Keratinocyte (primary cell): ENCODE results near the gene UBA52. TPM values are rescaled to one million over a fixed set of nuclear protein-coding genes. Genes with fewer than 3 reads are reported as not detected.
"Not testable (repeated sequence)": the region's sequence is repeated elsewhere in the genome, so short reads cannot be mapped to it uniquely, and the experiment has no call there.

Source experiments
- DNase-seq: peaks from one replicate; pipeline ENCODE4 v3.0.0-alpha.2; 2011; ENCODE audit warnings: low read depth, missing footprints, low spot score
- FAIRE-seq: peaks from 2 replicates; lab custom pipeline; 2011; peaks lifted over from hg19 to GRCh38; lab: Jason Lieb, UNC
- H2AFZ ChIP-seq: 2 replicates; pipeline ENCODE4 v1.6.0; 2012; ENCODE audit warnings: low read length, control low read depth, inconsistent platforms; ENCODE audit not compliant: control insufficient read depth
- H3K27ac ChIP-seq: 2 replicates; pipeline ENCODE4 v1.5.1; 2011; ENCODE audit warnings: low read length; ENCODE audit not compliant: control insufficient read depth, insufficient read depth
- H3K27me3 ChIP-seq: 3 replicates; pipeline ENCODE4 v1.6.0; 2011; ENCODE audit warnings: low read length; ENCODE audit not compliant: control insufficient read depth, insufficient read depth; ENCODE audit errors: extremely low read depth
- H3K36me3 ChIP-seq, 2 experiments: 2 replicates in 1 of 2; 3 replicates in 1 of 2; pipeline ENCODE4 v1.5.1; 2011; ENCODE audit warnings: low read length in 2 of 2, mild to moderate bottlenecking in 1 of 2; ENCODE audit not compliant: control insufficient read depth in 2 of 2, insufficient read depth in 2 of 2; ENCODE audit errors: extremely low read depth in 1 of 2
- H3K4me1 ChIP-seq: 3 replicates; pipeline ENCODE4 v1.5.1; 2011; ENCODE audit warnings: low read length; ENCODE audit not compliant: control insufficient read depth, insufficient read depth; ENCODE audit errors: extremely low read depth
- H3K4me2 ChIP-seq: 3 replicates; pipeline ENCODE4 v1.6.0; 2011; ENCODE audit warnings: low read depth, low read length; ENCODE audit not compliant: control insufficient read depth, insufficient read depth; ENCODE audit errors: extremely low read depth
- H3K4me3 ChIP-seq, 3 experiments: fragments of 200-600 bp in 1 of 3; sonication (generic) in 1 of 3; 2 replicates in 2 of 3; 3 replicates in 1 of 3; pipeline ENCODE4 v1.5.1; 2011 to 2016; ENCODE audit warnings: low read length in 3 of 3, mild to moderate bottlenecking in 3 of 3, control low read depth in 2 of 3, inconsistent platforms in 1 of 3, low read depth in 1 of 3, mixed read lengths in 1 of 3, mixed run types in 1 of 3, moderate library complexity in 1 of 3; ENCODE audit not compliant: control insufficient read depth in 2 of 3, insufficient read depth in 2 of 3; ENCODE audit errors: extremely low read depth in 1 of 3
- H3K79me2 ChIP-seq: 2 replicates; pipeline ENCODE4 v1.6.0; 2012; ENCODE audit warnings: low read length; ENCODE audit not compliant: control insufficient read depth, insufficient read depth
- H3K9ac ChIP-seq: 3 replicates; pipeline ENCODE4 v1.6.0; 2011; ENCODE audit warnings: low read length; ENCODE audit not compliant: control insufficient read depth, insufficient read depth; ENCODE audit errors: extremely low read depth
- H3K9me1 ChIP-seq: 3 replicates; pipeline ENCODE4 v1.6.0; 2011; ENCODE audit warnings: low read length; ENCODE audit not compliant: control insufficient read depth, insufficient read depth; ENCODE audit errors: extremely low read depth
- H3K9me3 ChIP-seq: 2 replicates; pipeline ENCODE4 v1.5.1; 2012; ENCODE audit warnings: low read depth, low read length; ENCODE audit not compliant: control insufficient read depth
- H4K20me1 ChIP-seq: 3 replicates; pipeline ENCODE4 v1.6.0; 2011; ENCODE audit warnings: low read length; ENCODE audit not compliant: control insufficient read depth, insufficient read depth; ENCODE audit errors: extremely low read depth
- EZH2 ChIP-seq: IDR thresholded peaks from one replicate; pipeline ENCODE4 v1.6.1; 2012; ENCODE audit warnings: inconsistent platforms, mild to moderate bottlenecking, low read length, moderate library complexity
- dilution Hi-C: fragments of 300-500 bp; cut with MboI; formaldehyde crosslinking; loops from one replicate; pipeline ENCODE4 v1.7.0; 2020; ENCODE audit warnings: low sequenced_read_pairs; ENCODE audit not compliant: extremely low pct_ligation_motif_present
- polyA plus RNA-seq, 5 experiments: library from polyadenylated mRNA; depleted of rRNA in 3 of 5; stranded (reverse) in 3 of 5; stranded (forward) in 1 of 5; unstranded in 1 of 5; fragments of >200 nt; gene quantifications; 1 replicate in 1 of 5; 2 replicates in 3 of 5; 3 replicates in 1 of 5; pipeline versions ENCODE4 v1.2.1 to v1.2.3, GENCODE V29; 2011 to 2012; ENCODE audit warnings: missing spikeins in 2 of 5, low read depth in 1 of 5, low replicate concordance in 1 of 5
- TF ChIP-seq, protein P1 (sequence below), 3 experiments: IDR thresholded peaks in 1 of 3; conservative IDR thresholded peaks in 1 of 3; optimal IDR thresholded peaks in 1 of 3; 2 replicates in 2 of 3; 3 replicates in 1 of 3; pipeline versions ENCODE3 to v1.5.1; 2011; ENCODE audit warnings: low read length in 3 of 3, mild to moderate bottlenecking in 3 of 3, moderate library complexity in 2 of 3, control low read depth in 1 of 3, inconsistent platforms in 1 of 3; ENCODE audit not compliant: insufficient read depth in 2 of 3; ENCODE audit errors: extremely low read depth in 1 of 3

Gene UBA52
- polyA plus RNA-seq, 1 donor (not counting 4 experiments of a cell fraction or from before 2014, with no cell fraction given), result 1,376 TPM

DNA sequence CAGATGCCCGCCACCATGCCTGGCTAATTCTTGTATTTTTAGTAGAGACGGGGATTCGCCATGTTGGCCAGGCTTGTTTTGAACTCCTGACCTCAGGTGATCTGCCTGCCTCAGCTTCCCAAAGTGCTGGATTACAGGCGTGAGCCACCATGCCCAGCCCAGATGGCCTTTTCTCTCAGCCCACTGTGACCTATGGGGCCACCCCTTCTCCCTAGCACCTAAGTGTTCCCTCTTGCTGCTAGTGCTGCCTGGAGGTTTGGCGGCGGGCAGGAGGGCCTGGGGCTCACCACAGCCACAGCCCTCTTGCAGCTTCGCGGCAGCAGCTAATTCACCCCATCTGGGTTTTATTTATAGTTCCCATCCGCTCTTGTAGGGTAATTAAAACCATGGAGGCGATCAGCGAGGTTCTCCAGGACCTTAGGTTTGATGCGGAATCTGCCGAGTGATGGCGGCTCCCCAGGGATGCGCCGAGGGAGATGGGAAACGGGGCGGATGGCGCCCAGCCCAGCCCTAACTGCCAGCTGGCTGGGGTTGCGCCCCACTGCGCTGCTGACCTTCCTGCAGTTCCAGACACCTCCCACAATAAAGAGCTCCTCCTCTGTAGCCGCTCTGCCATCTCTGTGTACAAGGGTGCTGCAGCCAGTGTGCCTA is 20.2 kb downstream of the UBA52 start:
- dilution Hi-C loops, result no loop called here
- FAIRE-seq (no peak), DNase-seq (no peak)
- Histone ChIP-seq H3K4me3 (no peak overlapping the region), H2AFZ (no peak overlapping the region), H3K4me2 (no peak overlapping the region), H3K27ac (no peak overlapping the region), H3K9ac (no peak overlapping the region), H3K27me3 (no peaks in the 10 kb centered on the region), H3K79me2 (peaks cover 9% of the 10 kb centered on the region), H3K4me1 (peaks cover 13% of the 10 kb centered on the region), H3K36me3 (peaks cover 5 to 8% of the 10 kb centered on the region in 2 experiments), H3K9me3 (no peaks in the 10 kb centered on the region), H4K20me1 (no peaks in the 10 kb centered on the region), H3K9me1 (no peaks in the 10 kb centered on the region)
- no peak for TF ChIP-seq EZH2
- TF ChIP-seq, protein P1, sequence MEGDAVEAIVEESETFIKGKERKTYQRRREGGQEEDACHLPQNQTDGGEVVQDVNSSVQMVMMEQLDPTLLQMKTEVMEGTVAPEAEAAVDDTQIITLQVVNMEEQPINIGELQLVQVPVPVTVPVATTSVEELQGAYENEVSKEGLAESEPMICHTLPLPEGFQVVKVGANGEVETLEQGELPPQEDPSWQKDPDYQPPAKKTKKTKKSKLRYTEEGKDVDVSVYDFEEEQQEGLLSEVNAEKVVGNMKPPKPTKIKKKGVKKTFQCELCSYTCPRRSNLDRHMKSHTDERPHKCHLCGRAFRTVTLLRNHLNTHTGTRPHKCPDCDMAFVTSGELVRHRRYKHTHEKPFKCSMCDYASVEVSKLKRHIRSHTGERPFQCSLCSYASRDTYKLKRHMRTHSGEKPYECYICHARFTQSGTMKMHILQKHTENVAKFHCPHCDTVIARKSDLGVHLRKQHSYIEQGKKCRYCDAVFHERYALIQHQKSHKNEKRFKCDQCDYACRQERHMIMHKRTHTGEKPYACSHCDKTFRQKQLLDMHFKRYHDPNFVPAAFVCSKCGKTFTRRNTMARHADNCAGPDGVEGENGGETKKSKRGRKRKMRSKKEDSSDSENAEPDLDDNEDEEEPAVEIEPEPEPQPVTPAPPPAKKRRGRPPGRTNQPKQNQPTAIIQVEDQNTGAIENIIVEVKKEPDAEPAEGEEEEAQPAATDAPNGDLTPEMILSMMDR (optimal IDR thresholded peaks at IDR 0.05 in 1 of 3, IDR thresholded peaks at IDR 0.05 in 1 of 3, conservative IDR thresholded peaks at IDR 0.05 in 1 of 3; ENCODE audit: extremely low read depth in 1 of 3, insufficient read depth in 2 of 3, low read length in 3 of 3), result no peak

GRCh38 chr19:18592732-18593131 is 21.1 kb downstream of the UBA52 start:
- FAIRE-seq, dilution Hi-C loops, DNase-seq: not testable (repeated sequence)

More at GRCh38 chr19:18592732-18593131, 21.1 kb downstream of the UBA52 start:
- H4K20me1 ChIP-seq, H2AFZ ChIP-seq, H3K79me2 ChIP-seq, H3K9me1 ChIP-seq, H3K27me3 ChIP-seq, H3K9me3 ChIP-seq, H3K27ac ChIP-seq, H3K36me3 ChIP-seq, H3K9ac ChIP-seq, H3K4me3 ChIP-seq, H3K4me2 ChIP-seq: not testable (repeated sequence)
- H3K4me1 ChIP-seq, result peaks cover 13% of the 10 kb centered on the region
